Heart right ventricle (tissue), 16 donors: ENCODE data around the gene TTBK1. TPM values are rescaled to one million over a fixed set of nuclear protein-coding genes. Genes with fewer than 3 reads are reported as not detected.
A peak's percentile ranks its signal among the peaks of the same experiment; 100 is the strongest.

ENCODE experiments used
- ATAC-seq, 8 donors: fragments of 200-7000 bp; cut with Tn5 transposase; one replicate each; pipeline ENCODE4 v1.9.1; 2020; ENCODE audit warnings: mild to moderate bottlenecking in 8 of 8, moderate library complexity in 8 of 8, moderate number of reproducible peaks in 1 of 8
- DNase-seq, 2 donors: peaks; one replicate each; pipeline ENCODE4 v3.0.0-alpha.2; 2020
- H3K27ac ChIP-seq, 10 donors: fragments of 200-600 bp; sonication (generic) in 2 of 10; one replicate each; pipeline versions ENCODE4 v1.5.0 to v1.8.0; 2020 to 2022; ENCODE audit warnings: mild to moderate bottlenecking in 3 of 10
- H3K27me3 ChIP-seq, 7 donors: fragments of 200-600 bp; one replicate each; pipeline ENCODE4 v1.8.0; 2021 to 2022; ENCODE audit warnings: mild to moderate bottlenecking in 2 of 7
- H3K36me3 ChIP-seq, 9 donors: fragments of 200-600 bp; sonication (generic) in 1 of 9; one replicate each; pipeline versions ENCODE4 v1.5.0 to v1.8.0; 2020 to 2022; ENCODE audit warnings: mild to moderate bottlenecking in 2 of 9
- H3K4me1 ChIP-seq, 9 donors: fragments of 200-600 bp; sonication (generic) in 1 of 9; one replicate each; pipeline versions ENCODE4 v1.5.0 to v1.8.0; 2020 to 2022; ENCODE audit warnings: mild to moderate bottlenecking in 4 of 9
- H3K4me3 ChIP-seq, 10 donors: fragments of 200-600 bp; sonication (generic) in 2 of 10; one replicate each; pipeline versions ENCODE4 v1.5.0 to v1.8.0; 2020 to 2022; ENCODE audit warnings: mild to moderate bottlenecking in 7 of 10, moderate library complexity in 2 of 10
- H3K9me3 ChIP-seq, 11 donors: fragments of 200-600 bp in 10 of 11; sonication (generic) in 2 of 11; one replicate each; pipeline versions ENCODE4 v1.5.0 to v1.8.0; 2013 to 2022; ENCODE audit warnings: mild to moderate bottlenecking in 2 of 11, control low read depth in 1 of 11, moderate library complexity in 1 of 11
- CTCF ChIP-seq, 9 donors: fragments of 200-600 bp; sonication (generic) in 2 of 9; IDR thresholded peaks; one replicate each; pipeline versions ENCODE4 v1.5.0 to v1.8.0; 2021 to 2022; ENCODE audit warnings: antibody characterized with exemption in 9 of 9, mild to moderate bottlenecking in 5 of 9, moderate library complexity in 1 of 9
- WGBS, 2 donors: extraction: QIAGEN DNeasy Blood & Tissue Kit; methylation state at CpG; one replicate each; pipeline ENCODE4 v1.1.7; 2013; ENCODE audit warnings: inconsistent platforms in 1 of 2; 5-methylcytosine and 5-hydroxymethylcytosine counted together
- intact Hi-C, 10 donors: fragments of 100-400 bp; cut with DNase I; formaldehyde crosslinking; loops; one replicate each; pipeline versions ENCODE4 v1.11.1 to v1.14.2; 2022
- polyA plus RNA-seq, 2 donors: library from polyadenylated mRNA; stranded (reverse); fragments of 200-250 nt; gene quantifications; one replicate each; pipeline ENCODE4 v1.2.3, GENCODE V29; 2013
- total RNA-seq, 10 donors: library from RNA; stranded (reverse); fragmentation: NEBNext Ultra II Directional in 3 of 10; extraction: Animal tissue kit (Norgen Biotek cat#: 25700) in 3 of 10; gene quantifications; one replicate each; pipeline versions ENCODE4 v1.2.1 to v1.2.4, GENCODE V29; 2021 to 2023
- donor health status: Arrhythmogenic right ventricular cardiomyopathy.
- donor health status: ischemic (EF 13 %, LVEDD 7.1; RV severe dilation, severe dysfunction).
- donor health status: healthy with polysubstance abuse.
- donor health status: DM: no; HTN: yes; CAD: no.
- donor health status: DM: no; HTN: no; CAD: no.
- donor health status: ischemic (EF 25% LVEDD 6.9; RV normal size, moderate dysfunction).
- donor health status: ischemic (EF 25% LVEDD 5.7; RV mildly dilated, moderate dysfunction).
- donor health status: healthy.
- donor health status: DM: yes; HTN: yes; CAD: no.
- donor health status: Ischemic cardiomyopathy.
- donor health status: ischemic (EF 35%, LVEDD 5.7; RV mildly dilated, moderate dysfunction).
- donor health status: nonischemic (EF 11% LVEDD 7.7; RV severe dilation, severe dysfunction).
- donor health status: DM: yes; HTN: yes; CAD: no.
- donor health status: PGD.
- donor health status: ischemic (EF 29% LVEDD 5.4; RV normal size, mild dysfunction).
- donor health status: nonischemic (EF 23%, LVEDD 6.1; RV moderate dilation, normal function).

Gene TTBK1
- total and polyA plus RNA-seq, 12 donors = 0.04 to 0.69 (median 0.29) TPM

GRCh38 chr6:43306086-43306485 lies 62.8 kb downstream of the TTBK1 start:
- peak in 4 of 8 donors; percentile 30 to 61 (median 54) for ATAC-seq
- no peaks in the 10 kb centered on the region for H3K36me3 ChIP-seq
- H3K27me3 ChIP-seq = peaks cover 0 to 6% (median 0%) of the 10 kb centered on the region in 7 donors
- peak in 1 of 2 donors; percentile 35 for DNase-seq
- H3K4me3 ChIP-seq = no peak overlapping the region
- peaks cover 0 to 32% (median 14%) of the 10 kb centered on the region in 9 donors for H3K4me1 ChIP-seq
- H3K27ac ChIP-seq = peak overlapping the region in 4 of 10 donors; percentile 1 to 63 (median 62)
- intact Hi-C loops = no loop called here
- no peak for TF ChIP-seq CTCF (IDR thresholded peaks at IDR 0.05)
- H3K9me3 ChIP-seq = no peaks in the 10 kb centered on the region
- 82 to 85% methylated on average over 7 of the region's 7 CpGs for WGBS, 2 donors

GRCh38 chr6:43307451-43308100 lies 64.3 kb downstream of the TTBK1 start:
- WGBS, 2 donors = 92 to 93% methylated on average over 5 of the region's 5 CpGs
- TF ChIP-seq CTCF (IDR thresholded peaks at IDR 0.05) = no peak
- peaks cover 0 to 34% (median 14%) of the 10 kb centered on the region in 9 donors for H3K4me1 ChIP-seq
- peaks cover 0 to 6% (median 0%) of the 10 kb centered on the region in 7 donors for H3K27me3 ChIP-seq
- H3K4me3 ChIP-seq = peak overlapping the region in 4 of 10 donors; percentile 49 to 58 (median 52)
- no peak for DNase-seq
- H3K9me3 ChIP-seq = no peaks in the 10 kb centered on the region
- peak overlapping the region in 4 of 10 donors; percentile 42 to 82 (median 76) for H3K27ac ChIP-seq
- intact Hi-C loops = no loop called here
- no peaks in the 10 kb centered on the region for H3K36me3 ChIP-seq
- ATAC-seq = peak in 4 of 8 donors; percentile 5 to 44 (median 12)

GRCh38 chr6:43308101-43308989 lies 65.1 kb downstream of the TTBK1 start, which contains the start of gene CRIP3:
Gene CRIP3 (minus strand): TSS chr6:43308826. CDS start chr6:43308792, 34 bp downstream.
- H3K27me3 ChIP-seq = peaks cover 0 to 6% (median 0%) of the 10 kb centered on the region in 7 donors
- peaks cover 0 to 42% (median 14%) of the 10 kb centered on the region in 9 donors for H3K4me1 ChIP-seq
- intact Hi-C loops = no loop called here
- DNase-seq (peak; percentile 30 to 43), ATAC-seq (peak; percentile 60 to 82 (median 78))
- 8 to 9% methylated on average over 39 of the region's 39 CpGs for WGBS, 2 donors
- peak within 1 kb of the TSS in 5 of 10 donors; percentile 41 to 82 (median 72) for H3K27ac ChIP-seq
- no peaks in the 10 kb centered on the region for H3K36me3 ChIP-seq
- H3K9me3 ChIP-seq = no peaks in the 10 kb centered on the region
- peak within 1 kb of the TSS in 9 of 10 donors; percentile 21 to 58 (median 49) for H3K4me3 ChIP-seq
- peak in 6 of 9 donors; percentile 24 to 41 (median 33) for TF ChIP-seq CTCF (IDR thresholded peaks at IDR 0.05)

- peaks cover 0 to 6% (median 0%) of the 10 kb centered on the region in 7 donors for H3K27me3 ChIP-seq
- intact Hi-C loops = no loop called here
- 44 to 47% methylated on average over 9 of the region's 9 CpGs for WGBS, 2 donors
- peaks cover 0 to 45% (median 14%) of the 10 kb centered on the region in 9 donors for H3K4me1 ChIP-seq
- peak overlapping the region in 9 of 10 donors; percentile 21 to 58 (median 49) for H3K4me3 ChIP-seq
- DNase-seq (no peak), ATAC-seq (no peak)
- H3K36me3 ChIP-seq = no peaks in the 10 kb centered on the region
- H3K9me3 ChIP-seq = no peaks in the 10 kb centered on the region
- no peak for TF ChIP-seq CTCF (IDR thresholded peaks at IDR 0.05)
- H3K27ac ChIP-seq = peak overlapping the region in 4 of 10 donors; percentile 42 to 82 (median 76)
These were observed 65.8 kb downstream of the TTBK1 start for GRCh38 chr6:43308990-43309477.
